ENCODE measurements around the gene SPAG16.

DNA sequence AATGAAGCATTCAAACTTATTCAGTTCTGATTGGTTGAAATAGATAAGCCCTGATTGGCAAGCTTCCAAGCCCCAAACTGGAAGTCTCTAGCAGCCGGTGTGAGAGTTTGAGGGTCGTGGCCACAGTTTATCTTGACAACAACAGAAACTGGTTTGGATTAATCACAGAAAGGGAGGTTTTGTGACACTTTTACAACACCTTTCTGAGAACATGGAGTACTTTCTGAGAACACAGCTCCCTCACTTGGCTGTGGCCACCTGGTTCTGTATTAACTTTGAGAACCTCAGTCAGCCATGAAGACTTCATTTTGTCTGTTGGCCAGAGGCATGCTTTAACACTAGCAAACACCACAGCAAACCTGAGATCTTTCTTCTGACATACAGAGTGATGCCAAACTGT is 845.9 kb downstream of the SPAG16 start:
- no peak for TF ChIP-seq TCF7 (CRISPR knock-in tag; IDR thresholded peaks at IDR 0.05; ENCODE audit: low read depth)
- TF ChIP-seq, protein P1, sequence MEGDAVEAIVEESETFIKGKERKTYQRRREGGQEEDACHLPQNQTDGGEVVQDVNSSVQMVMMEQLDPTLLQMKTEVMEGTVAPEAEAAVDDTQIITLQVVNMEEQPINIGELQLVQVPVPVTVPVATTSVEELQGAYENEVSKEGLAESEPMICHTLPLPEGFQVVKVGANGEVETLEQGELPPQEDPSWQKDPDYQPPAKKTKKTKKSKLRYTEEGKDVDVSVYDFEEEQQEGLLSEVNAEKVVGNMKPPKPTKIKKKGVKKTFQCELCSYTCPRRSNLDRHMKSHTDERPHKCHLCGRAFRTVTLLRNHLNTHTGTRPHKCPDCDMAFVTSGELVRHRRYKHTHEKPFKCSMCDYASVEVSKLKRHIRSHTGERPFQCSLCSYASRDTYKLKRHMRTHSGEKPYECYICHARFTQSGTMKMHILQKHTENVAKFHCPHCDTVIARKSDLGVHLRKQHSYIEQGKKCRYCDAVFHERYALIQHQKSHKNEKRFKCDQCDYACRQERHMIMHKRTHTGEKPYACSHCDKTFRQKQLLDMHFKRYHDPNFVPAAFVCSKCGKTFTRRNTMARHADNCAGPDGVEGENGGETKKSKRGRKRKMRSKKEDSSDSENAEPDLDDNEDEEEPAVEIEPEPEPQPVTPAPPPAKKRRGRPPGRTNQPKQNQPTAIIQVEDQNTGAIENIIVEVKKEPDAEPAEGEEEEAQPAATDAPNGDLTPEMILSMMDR (IDR thresholded peaks at IDR 0.05) = no peak
- TF ChIP-seq, protein P2, sequence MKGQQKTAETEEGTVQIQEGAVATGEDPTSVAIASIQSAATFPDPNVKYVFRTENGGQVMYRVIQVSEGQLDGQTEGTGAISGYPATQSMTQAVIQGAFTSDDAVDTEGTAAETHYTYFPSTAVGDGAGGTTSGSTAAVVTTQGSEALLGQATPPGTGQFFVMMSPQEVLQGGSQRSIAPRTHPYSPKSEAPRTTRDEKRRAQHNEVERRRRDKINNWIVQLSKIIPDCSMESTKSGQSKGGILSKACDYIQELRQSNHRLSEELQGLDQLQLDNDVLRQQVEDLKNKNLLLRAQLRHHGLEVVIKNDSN (CRISPR knock-in tag; IDR thresholded peaks at IDR 0.05) = no peak
- no peak for TF ChIP-seq MXD4 (CRISPR knock-in tag; IDR thresholded peaks at IDR 0.05; ENCODE audit: borderline replicate concordance)
- TF ChIP-seq, protein P3, sequence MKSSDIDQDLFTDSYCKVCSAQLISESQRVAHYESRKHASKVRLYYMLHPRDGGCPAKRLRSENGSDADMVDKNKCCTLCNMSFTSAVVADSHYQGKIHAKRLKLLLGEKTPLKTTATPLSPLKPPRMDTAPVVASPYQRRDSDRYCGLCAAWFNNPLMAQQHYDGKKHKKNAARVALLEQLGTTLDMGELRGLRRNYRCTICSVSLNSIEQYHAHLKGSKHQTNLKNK (CRISPR knock-in tag; IDR thresholded peaks at IDR 0.05) = no peak
- TF ChIP-seq, protein P4, sequence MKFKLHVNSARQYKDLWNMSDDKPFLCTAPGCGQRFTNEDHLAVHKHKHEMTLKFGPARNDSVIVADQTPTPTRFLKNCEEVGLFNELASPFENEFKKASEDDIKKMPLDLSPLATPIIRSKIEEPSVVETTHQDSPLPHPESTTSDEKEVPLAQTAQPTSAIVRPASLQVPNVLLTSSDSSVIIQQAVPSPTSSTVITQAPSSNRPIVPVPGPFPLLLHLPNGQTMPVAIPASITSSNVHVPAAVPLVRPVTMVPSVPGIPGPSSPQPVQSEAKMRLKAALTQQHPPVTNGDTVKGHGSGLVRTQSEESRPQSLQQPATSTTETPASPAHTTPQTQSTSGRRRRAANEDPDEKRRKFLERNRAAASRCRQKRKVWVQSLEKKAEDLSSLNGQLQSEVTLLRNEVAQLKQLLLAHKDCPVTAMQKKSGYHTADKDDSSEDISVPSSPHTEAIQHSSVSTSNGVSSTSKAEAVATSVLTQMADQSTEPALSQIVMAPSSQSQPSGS (CRISPR knock-in tag; IDR thresholded peaks at IDR 0.05; ENCODE audit: borderline replicate concordance, low read depth) = no peak
- no peak for TF ChIP-seq CREB1 (CRISPR knock-in tag; IDR thresholded peaks at IDR 0.05)
- no peak for TF ChIP-seq CBFB (CRISPR knock-in tag; IDR thresholded peaks at IDR 0.05; ENCODE audit: low read depth)
- TF ChIP-seq FOXP1 (CRISPR knock-in tag; IDR thresholded peaks at IDR 0.05; ENCODE audit: borderline replicate concordance) = no peak
- TF ChIP-seq SP1 (CRISPR knock-in tag; conservative IDR thresholded peaks at IDR 0.05) = no peak
- TF ChIP-seq GABPB1 (CRISPR knock-in tag; IDR thresholded peaks at IDR 0.05) = no peak
- TF ChIP-seq, protein P5, sequence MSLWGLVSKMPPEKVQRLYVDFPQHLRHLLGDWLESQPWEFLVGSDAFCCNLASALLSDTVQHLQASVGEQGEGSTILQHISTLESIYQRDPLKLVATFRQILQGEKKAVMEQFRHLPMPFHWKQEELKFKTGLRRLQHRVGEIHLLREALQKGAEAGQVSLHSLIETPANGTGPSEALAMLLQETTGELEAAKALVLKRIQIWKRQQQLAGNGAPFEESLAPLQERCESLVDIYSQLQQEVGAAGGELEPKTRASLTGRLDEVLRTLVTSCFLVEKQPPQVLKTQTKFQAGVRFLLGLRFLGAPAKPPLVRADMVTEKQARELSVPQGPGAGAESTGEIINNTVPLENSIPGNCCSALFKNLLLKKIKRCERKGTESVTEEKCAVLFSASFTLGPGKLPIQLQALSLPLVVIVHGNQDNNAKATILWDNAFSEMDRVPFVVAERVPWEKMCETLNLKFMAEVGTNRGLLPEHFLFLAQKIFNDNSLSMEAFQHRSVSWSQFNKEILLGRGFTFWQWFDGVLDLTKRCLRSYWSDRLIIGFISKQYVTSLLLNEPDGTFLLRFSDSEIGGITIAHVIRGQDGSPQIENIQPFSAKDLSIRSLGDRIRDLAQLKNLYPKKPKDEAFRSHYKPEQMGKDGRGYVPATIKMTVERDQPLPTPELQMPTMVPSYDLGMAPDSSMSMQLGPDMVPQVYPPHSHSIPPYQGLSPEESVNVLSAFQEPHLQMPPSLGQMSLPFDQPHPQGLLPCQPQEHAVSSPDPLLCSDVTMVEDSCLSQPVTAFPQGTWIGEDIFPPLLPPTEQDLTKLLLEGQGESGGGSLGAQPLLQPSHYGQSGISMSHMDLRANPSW (CRISPR knock-in tag; conservative IDR thresholded peaks at IDR 0.05; ENCODE audit: low read depth) = no peak
- no peak for TF ChIP-seq FOXJ3 (CRISPR knock-in tag; IDR thresholded peaks at IDR 0.05; ENCODE audit: borderline replicate concordance)
